HTR-8/SVneo (cell line): ENCODE data around the gene GBE1.
"Not testable (repeated sequence)": the region's sequence is repeated elsewhere in the genome, so short reads cannot be mapped to it uniquely, and the experiment has no call there.

Experiments used
- DNase-seq: peaks from one replicate; pipeline ENCODE4 v3.0.0; 2011; ENCODE audit warnings: low spot score, mixed read lengths; ENCODE audit not compliant: insufficient read length
- FAIRE-seq: peaks from 2 replicates; lab custom pipeline; 2011; peaks lifted over from hg19 to GRCh38; lab: Jason Lieb, UNC

The GBE1 gene

GRCh38 chr3:81758275-81758674 is 3.2 kb downstream of the GBE1 start:
- DNase-seq: no peak
- FAIRE-seq: no peak

DNA sequence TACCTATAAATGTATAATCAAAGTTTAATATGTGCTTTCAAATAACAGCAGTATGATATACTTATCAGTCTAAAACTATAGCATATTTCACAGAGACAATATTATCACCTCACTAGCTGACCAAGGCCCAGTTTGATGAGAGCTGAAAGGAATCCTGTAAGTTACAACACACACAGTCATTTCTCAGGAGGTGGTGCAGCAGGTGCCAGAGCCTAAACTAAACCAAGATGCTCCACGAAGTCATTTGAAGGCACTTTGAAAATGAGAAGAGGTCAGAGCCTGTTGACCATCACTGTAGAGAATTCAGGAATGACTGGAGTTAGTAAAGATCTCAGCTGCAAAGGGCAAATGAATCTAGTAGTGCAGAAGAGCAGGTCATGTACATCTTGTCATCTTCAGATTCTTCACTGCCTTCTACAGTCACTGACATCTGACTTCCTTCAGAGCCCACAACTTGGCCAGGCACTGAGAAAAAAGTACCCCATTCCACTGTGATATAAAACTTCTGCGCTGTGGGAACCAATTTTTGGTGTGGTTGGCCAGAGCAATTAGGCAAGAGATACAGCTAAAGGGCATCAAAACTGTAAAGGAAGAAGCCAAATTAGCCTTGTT is 7.9 kb downstream of the GBE1 start:
- no peak for DNase-seq
- no peak for FAIRE-seq

DNA sequence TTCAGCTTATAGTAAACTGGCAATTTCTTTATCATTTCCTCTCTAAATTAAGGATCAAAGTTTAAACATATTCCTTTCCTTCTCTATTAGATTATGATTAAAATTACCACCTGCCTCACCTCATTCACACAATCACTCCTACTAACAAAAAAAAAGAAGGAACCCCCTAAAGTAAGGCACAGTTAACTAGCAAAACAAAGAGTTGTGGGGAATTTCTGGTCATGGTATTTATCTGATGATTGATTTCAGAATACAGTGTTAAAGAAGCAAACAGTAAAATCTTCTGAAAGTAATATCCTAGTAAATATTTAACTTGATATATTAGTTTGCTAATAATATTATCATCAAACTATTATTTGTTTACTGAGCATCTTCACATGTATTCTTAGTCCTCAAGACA is 8.8 kb downstream of the GBE1 start:
- DNase-seq (no peak), FAIRE-seq (no peak)

- DNase-seq (no peak), FAIRE-seq (peak; percentile 60)
Measured at GRCh38 chr3:81749265-81749664, 12.2 kb downstream of the GBE1 start.

DNA sequence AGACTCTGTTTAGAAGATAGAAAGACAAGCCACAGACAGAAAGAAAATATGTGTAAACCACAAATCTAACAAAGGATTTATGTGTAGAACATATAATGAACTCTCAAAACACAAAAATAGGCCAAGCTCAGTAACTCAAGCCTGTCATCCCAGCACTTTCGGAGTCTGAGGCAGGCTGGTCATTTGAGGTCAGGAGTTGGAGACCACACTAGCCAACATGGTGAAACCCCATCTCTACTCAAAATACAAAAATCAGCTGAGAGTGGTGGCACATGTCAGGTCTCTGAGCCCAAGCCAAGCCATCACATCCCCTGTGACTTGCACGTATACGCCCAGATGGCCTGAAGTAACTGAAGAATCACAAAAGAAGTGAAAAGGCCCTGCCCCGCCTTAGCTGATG is 14.2 kb downstream of the GBE1 start:
- FAIRE-seq, DNase-seq: not testable (repeated sequence)

GRCh38 chr3:81744366-81744765 is 17.1 kb downstream of the GBE1 start:
- peak; percentile 72 for FAIRE-seq
- DNase-seq: no peak

- DNase-seq: peak; percentile 27
- FAIRE-seq: peak; percentile 92
Measured at GRCh38 chr3:81743096-81744025, 18.1 kb downstream of the GBE1 start.

DNA sequence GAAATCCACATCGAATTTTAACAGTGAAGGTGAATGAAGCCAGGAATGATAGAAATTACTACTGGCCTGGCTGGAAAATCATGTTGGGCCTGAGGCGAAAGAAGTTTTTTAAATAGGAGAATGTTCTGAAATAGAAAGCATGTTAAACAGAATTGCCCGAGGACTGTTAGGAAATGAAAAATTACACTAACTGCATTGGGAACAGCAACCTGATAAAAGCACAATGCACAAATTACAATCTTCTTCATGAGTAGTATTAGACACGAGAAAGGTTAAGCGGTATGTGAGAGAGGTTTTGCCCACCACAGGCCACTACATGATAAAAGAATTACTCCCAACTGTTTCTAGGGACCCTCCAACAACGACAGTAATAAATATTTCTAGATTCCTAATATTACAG is 18.9 kb downstream of the GBE1 start:
- FAIRE-seq: no peak

GRCh38 chr3:81741216-81741615 is 20.2 kb downstream of the GBE1 start:
- no peak for FAIRE-seq
- no peak for DNase-seq

More for the DNA sequence above, 18.9 kb downstream of the GBE1 start:
- no peak for DNase-seq

DNA sequence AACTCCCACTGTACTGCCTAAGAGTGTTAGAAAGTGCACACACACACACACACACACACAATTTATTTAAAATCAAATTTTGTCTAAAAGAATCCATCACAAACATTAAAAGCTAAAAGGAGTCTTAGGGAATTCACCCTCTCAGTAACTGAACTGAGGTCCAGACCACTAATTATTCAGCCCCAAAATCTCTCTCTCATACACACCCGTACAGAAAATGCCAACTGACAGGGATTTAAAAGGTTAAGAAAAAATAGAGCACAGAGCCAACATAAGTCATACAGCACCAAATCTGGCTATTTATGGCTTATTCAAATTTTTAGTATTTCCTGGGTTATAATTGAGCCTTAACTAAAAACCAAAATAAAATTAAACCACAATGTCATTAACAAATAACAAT is 20.7 kb downstream of the GBE1 start:
- FAIRE-seq: no peak
- DNase-seq: no peak

- no peak for FAIRE-seq
- no peak for DNase-seq
Measured at GRCh38 chr3:81735334-81735733, 26.1 kb downstream of the GBE1 start.

DNA sequence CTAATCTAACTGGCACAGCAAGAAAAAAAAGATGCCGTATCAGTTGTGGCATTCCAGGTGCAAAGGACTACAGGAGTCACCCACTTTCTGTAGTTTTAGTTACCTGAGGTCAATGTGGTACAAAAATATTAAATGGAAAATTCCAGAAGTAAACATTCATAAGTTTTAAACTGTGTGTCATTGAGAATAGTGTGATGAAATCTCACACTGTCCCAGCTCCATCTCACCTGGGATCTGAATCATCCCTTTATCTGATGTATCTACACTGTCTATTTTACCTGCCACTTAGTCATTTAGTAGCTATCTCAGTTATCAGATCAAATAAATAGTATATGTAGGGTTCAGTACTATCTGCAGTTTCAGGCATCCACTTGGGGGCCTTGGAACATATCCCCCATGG is 26.7 kb downstream of the GBE1 start:
- DNase-seq (no peak), FAIRE-seq (no peak)

- DNase-seq: no peak
- FAIRE-seq: no peak
Measured at GRCh38 chr3:81732642-81733041, 28.8 kb downstream of the GBE1 start.

- peak; percentile 30 for DNase-seq
- no peak for FAIRE-seq
Measured at GRCh38 chr3:81728766-81729544, 32.5 kb downstream of the GBE1 start.

DNA sequence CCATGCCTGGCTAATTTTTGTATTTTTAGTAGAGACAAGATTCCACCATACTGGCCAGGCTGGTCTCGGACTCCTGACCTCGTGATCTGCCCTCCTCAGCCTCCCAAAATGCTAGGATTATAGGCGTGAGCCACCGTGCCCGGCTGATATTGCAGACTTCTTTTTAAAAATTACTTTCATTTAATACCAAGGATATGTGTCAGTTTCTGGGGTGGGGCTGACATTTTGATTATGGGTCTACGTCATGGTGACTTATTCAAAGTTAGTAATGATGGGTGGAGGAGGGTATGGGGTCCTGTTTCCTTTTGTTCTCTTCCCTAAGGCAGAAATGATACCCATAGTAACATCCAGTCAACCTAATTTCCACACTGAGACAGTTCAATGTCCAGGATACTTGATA is 34.7 kb downstream of the GBE1 start:
- DNase-seq (no peak), FAIRE-seq (no peak)

DNA sequence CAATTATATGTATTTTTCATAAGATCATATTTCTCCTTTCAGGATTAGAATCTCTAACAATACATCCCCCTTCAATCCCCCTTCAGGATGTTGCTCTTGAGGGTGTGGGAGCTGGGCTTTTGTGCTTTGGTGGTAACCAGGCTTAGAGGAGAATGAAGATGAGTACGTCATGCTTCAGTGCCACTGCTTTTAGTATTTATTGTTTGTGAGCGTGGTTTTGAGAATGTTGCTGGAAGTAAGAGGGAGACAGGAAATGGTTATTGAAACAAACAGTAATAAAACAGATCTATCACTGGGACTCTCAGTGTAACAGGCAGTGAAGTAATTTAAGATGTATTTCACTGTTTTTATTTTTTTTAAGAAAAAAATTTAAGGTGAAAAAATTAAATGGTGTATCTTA is 35.3 kb downstream of the GBE1 start:
- FAIRE-seq (no peak), DNase-seq (no peak)

- peak; percentile 54 for FAIRE-seq
- DNase-seq: no peak
Measured at GRCh38 chr3:81723732-81724313, 37.6 kb downstream of the GBE1 start.

GRCh38 chr3:81718311-81718710 is 43.1 kb downstream of the GBE1 start:
- DNase-seq (no peak), FAIRE-seq (no peak)

- DNase-seq (no peak), FAIRE-seq (peak; percentile 65)
Measured at GRCh38 chr3:81716870-81717509, 44.5 kb downstream of the GBE1 start.

DNA sequence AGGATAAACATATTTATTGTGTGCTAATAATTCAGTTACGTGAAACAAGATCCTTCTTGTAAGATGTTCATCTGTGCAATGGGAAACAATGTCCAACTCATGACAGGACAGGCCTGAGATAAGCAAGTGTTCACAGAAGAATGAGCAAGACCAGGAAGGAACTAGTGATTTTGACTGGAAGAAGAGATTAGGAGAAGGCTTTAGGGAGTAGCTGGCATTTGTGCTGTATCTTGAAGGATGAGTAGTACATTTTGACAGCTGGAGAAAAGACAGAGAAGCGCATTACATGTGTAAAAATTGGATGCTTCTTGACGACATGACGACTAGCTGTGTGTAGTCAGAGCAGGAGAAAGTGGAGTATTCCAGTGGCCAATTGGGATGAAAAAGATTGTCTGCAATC is 48.4 kb downstream of the GBE1 start:
- DNase-seq (no peak), FAIRE-seq (no peak)
